CD14-positive monocyte (primary cell): Measurements from ENCODE around the gene PDE6B. TPM values are rescaled to one million over a fixed set of nuclear protein-coding genes. Genes with fewer than 3 reads are reported as not detected.

Experiments
- DNase-seq, 3 donors: peaks; one replicate each; pipeline ENCODE4 v3.0.0-alpha.2; 2011 to 2022
- H2AFZ ChIP-seq: 2 replicates; pipeline ENCODE4 v1.6.0; 2012; ENCODE audit warnings: mild to moderate bottlenecking, low read depth, low read length, inconsistent platforms; ENCODE audit not compliant: insufficient read depth, poor library complexity, severe bottlenecking
- H3K27ac ChIP-seq, 2 donors: 1 replicate in 1 of 2; 2 replicates in 1 of 2; pipeline ENCODE4 v1.5.1; 2012 to 2013; ENCODE audit warnings: low read length in 2 of 2, control low read depth in 1 of 2, inconsistent platforms in 1 of 2, low read depth in 1 of 2, mild to moderate bottlenecking in 1 of 2
- H3K27me3 ChIP-seq, 2 donors: one replicate each; pipeline versions ENCODE4 v1.6.0 to v1.6.1; 2011 to 2013; ENCODE audit warnings: low read length in 2 of 2; ENCODE audit not compliant: control insufficient read depth in 2 of 2, insufficient read depth in 2 of 2
- H3K36me3 ChIP-seq, 2 donors: replicated peaks in 1 of 2; 1 replicate in 1 of 2; 2 replicates in 1 of 2; pipeline versions ENCODE4 v1.5.1 to v1.6.1; 2012 to 2013; ENCODE audit warnings: low read length in 2 of 2, control low read depth in 1 of 2, inconsistent platforms in 1 of 2, mild to moderate bottlenecking in 1 of 2; ENCODE audit not compliant: insufficient read depth in 2 of 2, control insufficient read depth in 1 of 2
- H3K4me1 ChIP-seq, 2 donors: 1 replicate in 1 of 2; 2 replicates in 1 of 2; pipeline versions ENCODE4 v1.5.1 to v1.6.1; 2012 to 2013; ENCODE audit warnings: low read length in 2 of 2, control low read depth in 1 of 2, inconsistent platforms in 1 of 2, mild to moderate bottlenecking in 1 of 2, moderate library complexity in 1 of 2; ENCODE audit not compliant: insufficient read depth in 2 of 2, control insufficient read depth in 1 of 2
- H3K4me2 ChIP-seq: replicated peaks from 2 replicates; pipeline ENCODE3; 2012; ENCODE audit warnings: low read length, moderate library complexity, mild to moderate bottlenecking; ENCODE audit not compliant: poor library complexity, severe bottlenecking; ENCODE audit errors: extremely low read depth
- H3K4me3 ChIP-seq, 3 experiments: fragments of 200-600 bp in 1 of 3; sonication (generic) in 1 of 3; replicated peaks in 1 of 3; 1 replicate in 2 of 3; 2 replicates in 1 of 3; pipeline ENCODE4 v1.5.1; 2011 to 2013; ENCODE audit warnings: low read length in 3 of 3, mild to moderate bottlenecking in 3 of 3, control low read depth in 2 of 3, low read depth in 2 of 3, inconsistent platforms in 1 of 3, moderate library complexity in 1 of 3
- H3K79me2 ChIP-seq: 2 replicates; pipeline ENCODE4 v1.6.0; 2012; ENCODE audit warnings: mild to moderate bottlenecking, control low read depth, inconsistent platforms, low read length, moderate library complexity; ENCODE audit not compliant: insufficient read depth
- H3K9ac ChIP-seq: 2 replicates; pipeline ENCODE4 v1.6.0; 2017; ENCODE audit warnings: low read length, mild to moderate bottlenecking; ENCODE audit not compliant: insufficient read depth, poor library complexity, severe bottlenecking
- H3K9me3 ChIP-seq, 2 donors: replicated peaks in 1 of 2; 1 replicate in 1 of 2; 2 replicates in 1 of 2; pipeline versions ENCODE4 v1.5.1 to v1.6.1; 2012 to 2013; ENCODE audit warnings: low read length in 2 of 2, control low read depth in 1 of 2; ENCODE audit not compliant: control insufficient read depth in 1 of 2, insufficient read depth in 1 of 2
- H4K20me1 ChIP-seq: 2 replicates; pipeline ENCODE4 v1.6.0; 2012; ENCODE audit warnings: mild to moderate bottlenecking, low read length, control low read depth, moderate library complexity; ENCODE audit not compliant: insufficient read depth
- H3K27ac Mint-ChIP-seq, 7 donors: one replicate each; pipeline ENCODE4 v1.8.0; 2020; ENCODE audit warnings: mild to moderate bottlenecking in 7 of 7, mixed read lengths in 7 of 7, moderate library complexity in 6 of 7, inconsistent platforms in 2 of 7
- H3K27me3 Mint-ChIP-seq, 3 donors: one replicate each; pipeline ENCODE4 v1.8.0; 2021 to 2022; ENCODE audit warnings: low read depth in 3 of 3, mild to moderate bottlenecking in 3 of 3, mixed read lengths in 3 of 3, moderate library complexity in 3 of 3, inconsistent platforms in 1 of 3
- H3K36me3 Mint-ChIP-seq, 2 donors: one replicate each; pipeline ENCODE4 v1.8.0; 2020; ENCODE audit warnings: mixed read lengths in 2 of 2, inconsistent platforms in 1 of 2, mild to moderate bottlenecking in 1 of 2
- H3K4me1 Mint-ChIP-seq: one replicate; pipeline ENCODE4 v1.8.0; 2020; ENCODE audit warnings: mild to moderate bottlenecking, mixed read lengths
- H3K4me3 Mint-ChIP-seq, 2 donors: one replicate each; pipeline ENCODE4 v1.8.0; 2020; ENCODE audit warnings: mild to moderate bottlenecking in 2 of 2, mixed read lengths in 2 of 2, moderate library complexity in 1 of 2
- H3K9me3 Mint-ChIP-seq, 7 donors: one replicate each; pipeline ENCODE4 v1.8.0; 2020 to 2022; ENCODE audit warnings: mixed read lengths in 7 of 7, mild to moderate bottlenecking in 6 of 7, moderate library complexity in 6 of 7, inconsistent platforms in 2 of 7
- WGBS: methylation state at CpG from one replicate; pipeline ENCODE4 v1.1.5; 2013; ENCODE audit warnings: missing lambda C conversion rate; ENCODE audit not compliant: insufficient coverage; 5-methylcytosine and 5-hydroxymethylcytosine counted together
- intact Hi-C, 2 donors: fragments of 100-400 bp; cut with micrococcal nuclease; formaldehyde crosslinking; loops; one replicate each; pipeline versions ENCODE4 v1.15.0 to v1.15.1; 2023
- polyA plus RNA-seq, 3 donors: library from polyadenylated mRNA; depleted of rRNA in 1 of 3; unstranded in 2 of 3; stranded (reverse) in 1 of 3; fragments of 300-500 nt in 2 of 3; fragments of >200 nt in 1 of 3; fragmentation: Illumina TruSeq in 2 of 3; gene quantifications; 1 replicate in 2 of 3; 2 replicates in 1 of 3; pipeline ENCODE4 v1.2.3, GENCODE V29; 2012 to 2021
- TF ChIP-seq, protein P1 (sequence below): fragments of 200-600 bp; IDR thresholded peaks from one replicate; pipeline ENCODE4 v1.8.0; 2022; ENCODE audit warnings: antibody characterized with exemption, mild to moderate bottlenecking

The PDE6B gene
- polyA plus RNA-seq, 3 donors, result 3.7 to 6.3 (median 4.6) TPM

DNA sequence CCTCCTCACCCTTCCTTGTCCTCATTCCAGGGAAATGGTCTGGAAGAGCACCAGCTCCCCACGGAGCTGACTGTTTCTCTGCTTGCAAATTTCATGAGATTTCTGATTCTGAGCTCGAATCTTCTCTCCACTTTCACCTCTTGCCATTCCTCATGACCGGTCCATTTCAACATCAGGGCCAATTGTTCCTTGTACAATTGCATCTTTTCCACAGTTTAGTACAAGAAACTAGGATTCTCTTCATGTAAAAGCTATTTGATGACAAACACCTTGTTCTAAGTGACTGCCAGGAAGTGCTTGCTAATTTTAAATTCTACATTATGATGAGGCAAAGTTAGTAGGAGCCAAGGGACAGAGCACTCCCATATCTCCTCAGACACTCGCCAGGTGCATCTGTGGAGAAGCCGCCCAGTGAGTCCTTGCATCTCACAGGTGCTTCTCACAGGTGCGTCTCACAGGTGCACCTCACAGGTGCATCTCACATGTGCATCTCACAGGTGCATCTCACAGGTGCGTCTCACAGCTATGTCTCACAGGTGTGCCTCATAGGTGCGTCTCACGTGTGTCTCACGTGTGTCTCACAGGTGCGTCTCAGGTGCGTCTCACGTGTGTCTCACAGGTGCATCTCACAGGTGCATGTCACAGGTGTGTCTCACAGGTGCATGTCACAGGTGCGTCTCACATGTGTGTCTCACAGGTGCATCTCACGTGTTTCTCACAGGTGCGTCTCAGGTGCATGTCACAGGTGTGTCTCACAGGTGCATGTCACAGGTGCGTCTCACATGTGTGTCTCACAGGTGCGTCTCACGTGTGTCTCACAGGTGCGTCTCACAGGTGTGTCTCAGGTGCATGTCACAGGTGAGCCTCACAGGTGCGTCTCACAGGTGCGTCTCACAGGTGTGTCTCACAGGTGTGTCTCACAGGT, 3.0 kb upstream of the PDE6B start:
- peaks cover 0 to 4% of the 10 kb centered on the region in 2 donors for H3K9me3 ChIP-seq
- WGBS, result 93% methylated on average over 21 of the region's 22 CpGs

More for the DNA sequence above, 3.0 kb upstream of the PDE6B start:
- TF ChIP-seq, protein P1, sequence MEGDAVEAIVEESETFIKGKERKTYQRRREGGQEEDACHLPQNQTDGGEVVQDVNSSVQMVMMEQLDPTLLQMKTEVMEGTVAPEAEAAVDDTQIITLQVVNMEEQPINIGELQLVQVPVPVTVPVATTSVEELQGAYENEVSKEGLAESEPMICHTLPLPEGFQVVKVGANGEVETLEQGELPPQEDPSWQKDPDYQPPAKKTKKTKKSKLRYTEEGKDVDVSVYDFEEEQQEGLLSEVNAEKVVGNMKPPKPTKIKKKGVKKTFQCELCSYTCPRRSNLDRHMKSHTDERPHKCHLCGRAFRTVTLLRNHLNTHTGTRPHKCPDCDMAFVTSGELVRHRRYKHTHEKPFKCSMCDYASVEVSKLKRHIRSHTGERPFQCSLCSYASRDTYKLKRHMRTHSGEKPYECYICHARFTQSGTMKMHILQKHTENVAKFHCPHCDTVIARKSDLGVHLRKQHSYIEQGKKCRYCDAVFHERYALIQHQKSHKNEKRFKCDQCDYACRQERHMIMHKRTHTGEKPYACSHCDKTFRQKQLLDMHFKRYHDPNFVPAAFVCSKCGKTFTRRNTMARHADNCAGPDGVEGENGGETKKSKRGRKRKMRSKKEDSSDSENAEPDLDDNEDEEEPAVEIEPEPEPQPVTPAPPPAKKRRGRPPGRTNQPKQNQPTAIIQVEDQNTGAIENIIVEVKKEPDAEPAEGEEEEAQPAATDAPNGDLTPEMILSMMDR, result no peak
- H3K4me2 ChIP-seq, result no peak overlapping the region
- no peaks in the 10 kb centered on the region for H3K79me2 ChIP-seq
- H3K36me3 ChIP-seq, result no peaks in the 10 kb centered on the region
- Mint-ChIP-seq H3K9me3 (peaks cover 0 to 14% (median 4%) of the 10 kb centered on the region in 7 donors), H3K36me3 (no peaks in the 10 kb centered on the region), H3K4me1 (peaks cover 3% of the 10 kb centered on the region), H3K4me3 (no peak overlapping the region), H3K27ac (peak overlapping the region in 1 of 7 donors; percentile 10), H3K27me3 (peaks cover 2 to 6% (median 3%) of the 10 kb centered on the region in 3 donors)
- H4K20me1 ChIP-seq, result no peaks in the 10 kb centered on the region
- H3K9ac ChIP-seq, result no peak overlapping the region
- H3K4me1 ChIP-seq, result no peaks in the 10 kb centered on the region
- H3K4me3 ChIP-seq, result no peak overlapping the region
- H2AFZ ChIP-seq, result no peak overlapping the region
- H3K27me3 ChIP-seq, result no peaks in the 10 kb centered on the region
- no peak for DNase-seq
- no peak overlapping the region for H3K27ac ChIP-seq
- intact Hi-C loops, result no loop called here
